H9 (cell line): ENCODE results near the gene GPX2. TPM values are rescaled to one million over a fixed set of nuclear protein-coding genes. Genes with fewer than 3 reads are reported as not detected.

Experiments used
- DNase-seq: peaks from one replicate; pipeline ENCODE4 v3.0.0-alpha.2; 2017
- H2AFZ ChIP-seq: one replicate; pipeline ENCODE4 v1.6.1; 2013; ENCODE audit warnings: mild to moderate bottlenecking, low read length, control low read depth, moderate library complexity
- H2AK5ac ChIP-seq: 2 replicates; pipeline ENCODE4 v1.6.1; 2013; ENCODE audit warnings: low read length, control low read depth, mixed read lengths; ENCODE audit not compliant: insufficient read length
- H2BK120ac ChIP-seq: one replicate; pipeline ENCODE4 v1.6.1; 2013; ENCODE audit warnings: low read depth, mild to moderate bottlenecking, low read length, control low read depth, inconsistent platforms; ENCODE audit not compliant: poor library complexity, severe bottlenecking
- H2BK12ac ChIP-seq: 2 replicates; pipeline ENCODE4 v1.6.1; 2013; ENCODE audit warnings: low read length, control low read depth, mixed read lengths, low read depth; ENCODE audit not compliant: insufficient read length
- H2BK15ac ChIP-seq: 2 replicates; pipeline ENCODE4 v1.6.1; 2013; ENCODE audit warnings: low read depth, low read length, control low read depth
- H2BK20ac ChIP-seq: one replicate; pipeline ENCODE4 v1.6.1; 2013; ENCODE audit warnings: low read depth, mild to moderate bottlenecking, low read length, control low read depth, inconsistent platforms; ENCODE audit not compliant: poor library complexity, severe bottlenecking
- H2BK5ac ChIP-seq: 2 replicates; pipeline ENCODE4 v1.6.1; 2013; ENCODE audit warnings: low read length, control low read depth, mixed read lengths; ENCODE audit not compliant: insufficient read length
- H3K14ac ChIP-seq: 2 replicates; pipeline ENCODE4 v1.6.1; 2013; ENCODE audit warnings: low read length, control low read depth; ENCODE audit not compliant: insufficient read depth
- H3K18ac ChIP-seq: 2 replicates; pipeline ENCODE4 v1.6.1; 2013; ENCODE audit warnings: low read depth, mild to moderate bottlenecking, mixed read lengths, low read length, control low read depth; ENCODE audit not compliant: insufficient read length
- H3K23ac ChIP-seq: 2 replicates; pipeline ENCODE4 v1.6.1; 2013; ENCODE audit warnings: low read length, control low read depth, mixed read lengths, low read depth; ENCODE audit not compliant: insufficient read length
- H3K23me2 ChIP-seq: 2 replicates; pipeline ENCODE4 v1.6.1; 2013; ENCODE audit warnings: low read depth, mild to moderate bottlenecking, mixed read lengths, low read length, control low read depth; ENCODE audit not compliant: insufficient read length, poor library complexity, severe bottlenecking
- H3K27ac ChIP-seq: 2 replicates; pipeline ENCODE4 v1.5.1; 2013; ENCODE audit warnings: low read length, control low read depth, mixed read lengths, low read depth; ENCODE audit not compliant: insufficient read length
- H3K27me3 ChIP-seq: 2 replicates; pipeline ENCODE4 v1.6.1; 2013; ENCODE audit warnings: low read length, control low read depth, inconsistent platforms; ENCODE audit not compliant: insufficient read depth
- H3K4ac ChIP-seq: 2 replicates; pipeline ENCODE4 v1.6.1; 2013; ENCODE audit warnings: low read depth, mild to moderate bottlenecking, control low read depth, inconsistent platforms, low read length, moderate library complexity
- H3K4me1 ChIP-seq: 2 replicates; pipeline ENCODE4 v1.6.1; 2013; ENCODE audit warnings: low read length, control low read depth, inconsistent platforms; ENCODE audit not compliant: insufficient read depth
- H3K4me2 ChIP-seq: 2 replicates; pipeline ENCODE4 v1.6.1; 2013; ENCODE audit warnings: low read length, control low read depth, mixed read lengths; ENCODE audit not compliant: insufficient read length, insufficient read depth
- H3K56ac ChIP-seq: 2 replicates; pipeline ENCODE4 v1.6.1; 2013; ENCODE audit warnings: low read depth, mild to moderate bottlenecking, mixed read lengths, low read length, control low read depth; ENCODE audit not compliant: insufficient read length
- H3K79me1 ChIP-seq: 2 replicates; pipeline ENCODE4 v1.6.1; 2013; ENCODE audit warnings: low read depth, mild to moderate bottlenecking, moderate library complexity, low read length, control low read depth, inconsistent platforms; ENCODE audit not compliant: insufficient read depth, poor library complexity, severe bottlenecking
- H3K79me2 ChIP-seq: 2 replicates; pipeline ENCODE4 v1.6.1; 2013; ENCODE audit warnings: low read length, control low read depth, inconsistent platforms; ENCODE audit not compliant: insufficient read depth
- H3K9ac ChIP-seq: 2 replicates; pipeline ENCODE4 v1.6.1; 2013; ENCODE audit warnings: low read length, control low read depth, mixed read lengths; ENCODE audit not compliant: insufficient read length; ENCODE audit errors: extremely low read depth
- H3K9me3 ChIP-seq: one replicate; pipeline ENCODE4 v1.6.1; 2013; ENCODE audit warnings: low read depth, low read length, inconsistent platforms; ENCODE audit not compliant: control insufficient read depth
- H3T11ph ChIP-seq: one replicate; pipeline ENCODE4 v1.6.1; 2013; ENCODE audit warnings: mild to moderate bottlenecking, low read length, control low read depth, inconsistent platforms
- H4K20me1 ChIP-seq: one replicate; pipeline ENCODE4 v1.6.1; 2013; ENCODE audit not compliant: control insufficient read depth, insufficient read length, insufficient read depth
- H4K5ac ChIP-seq: 2 replicates; pipeline ENCODE4 v1.6.1; 2013; ENCODE audit warnings: low read depth, mild to moderate bottlenecking, mixed read lengths, low read length, control low read depth; ENCODE audit not compliant: insufficient read length
- H4K8ac ChIP-seq: replicated peaks from 2 replicates; pipeline ENCODE4 v1.6.1; 2013; ENCODE audit warnings: low read length, control low read depth, mixed read lengths, low read depth; ENCODE audit not compliant: insufficient read length
- H4K91ac ChIP-seq: 2 replicates; pipeline ENCODE4 v1.6.1; 2013; ENCODE audit warnings: low read depth, mild to moderate bottlenecking, moderate library complexity, mixed read lengths, low read length, control low read depth; ENCODE audit not compliant: insufficient read length
- H3K27ac Mint-ChIP-seq, 3 experiments: 2 replicates in 2 of 3; 3 replicates in 1 of 3; pipeline ENCODE4 v1.8.0; 2020 to 2021; ENCODE audit warnings: mixed read lengths in 3 of 3, mild to moderate bottlenecking in 1 of 3, moderate library complexity in 1 of 3
- H3K27me3 Mint-ChIP-seq: 2 replicates; pipeline ENCODE4 v1.8.0; 2021; ENCODE audit warnings: low read depth, mild to moderate bottlenecking, moderate library complexity, mixed read lengths
- H3K36me3 Mint-ChIP-seq, 3 experiments: 2 replicates in 2 of 3; 3 replicates in 1 of 3; pipeline ENCODE4 v1.8.0; 2020 to 2021; ENCODE audit warnings: low read depth in 3 of 3, mixed read lengths in 3 of 3; ENCODE audit not compliant: insufficient read depth in 1 of 3
- H3K4me1 Mint-ChIP-seq, 2 experiments: 2 replicates each; pipeline ENCODE4 v1.8.0; 2020; ENCODE audit warnings: mixed read lengths in 2 of 2
- H3K4me3 Mint-ChIP-seq, 2 experiments: 2 replicates in 1 of 2; 3 replicates in 1 of 2; pipeline ENCODE4 v1.8.0; 2020 to 2021; ENCODE audit warnings: mild to moderate bottlenecking in 2 of 2, mixed read lengths in 2 of 2, moderate library complexity in 1 of 2
- H3K9me3 Mint-ChIP-seq, 2 experiments: 2 replicates in 1 of 2; 3 replicates in 1 of 2; pipeline ENCODE4 v1.8.0; 2020; ENCODE audit warnings: mild to moderate bottlenecking in 2 of 2, mixed read lengths in 2 of 2, moderate library complexity in 1 of 2
- CTCF ChIP-seq: fragments of 200-600 bp; sonication (generic); conservative IDR thresholded peaks from 3 replicates; pipeline ENCODE4 v1.8.0; 2021; ENCODE audit warnings: antibody characterized with exemption, mild to moderate bottlenecking
- WGBS: extraction: QIAGEN DNeasy Blood & Tissue Kit; methylation state at CpG from one replicate; pipeline ENCODE4 v1.1.7; 2013; ENCODE audit warnings: missing lambda C conversion rate, low lambda C conversion rate, mixed read lengths; ENCODE audit not compliant: insufficient read length; ENCODE audit errors: extremely low coverage; 5-methylcytosine and 5-hydroxymethylcytosine counted together
- total RNA-seq: library from RNA; stranded (reverse); gene quantifications from 2 replicates; pipeline ENCODE4 v1.2.1, GENCODE V29; 2021

The GPX2 gene
- total RNA-seq, 1 experiment from 2014 or later: 0.79 TPM

- Histone ChIP-seq H3K4me1 (no peaks in the 10 kb centered on the region), H4K91ac (no peak overlapping the region), H3T11ph (no peak overlapping the region), H3K4me2 (no peak overlapping the region), H2BK20ac (no peak overlapping the region), H3K18ac (no peak overlapping the region), H4K20me1 (no peaks in the 10 kb centered on the region), H3K79me2 (no peaks in the 10 kb centered on the region), H3K27me3 (no peaks in the 10 kb centered on the region), H3K56ac (no peak overlapping the region), H2AFZ (no peak overlapping the region), H2BK12ac (no peak overlapping the region), H3K14ac (no peak overlapping the region), H2AK5ac (no peak overlapping the region), H4K8ac (no peak overlapping the region), H2BK5ac (no peak overlapping the region), H3K4ac (no peak overlapping the region), H3K9me3 (no peaks in the 10 kb centered on the region), H2BK120ac (no peak overlapping the region), H3K9ac (no peak overlapping the region), H3K79me1 (no peaks in the 10 kb centered on the region), H3K27ac (no peak overlapping the region), H3K23me2 (no peaks in the 10 kb centered on the region), H2BK15ac (no peak overlapping the region), H4K5ac (no peak overlapping the region), H3K23ac (no peak overlapping the region)
- Mint-ChIP-seq H3K27me3 (no peaks in the 10 kb centered on the region), H3K27ac (no peak overlapping the region), H3K4me3 (no peak overlapping the region), H3K4me1 (peaks cover 6 to 7% of the 10 kb centered on the region in 2 experiments), H3K9me3 (no peaks in the 10 kb centered on the region), H3K36me3 (peaks cover 0 to 22% (median 15%) of the 10 kb centered on the region in 3 experiments)
- no CpG with 5 or more reads among the region's 1 CpG for WGBS
- peak; percentile 44; the same call in 2 of the 3 replicates for TF ChIP-seq CTCF
- DNase-seq: no peak
Observed at GRCh38 chr14:64937821-64938193, 4.7 kb downstream of the GPX2 start.
